NCI-H748 (cell line): ENCODE results near the gene HUNK.
"Not testable (repeated sequence)": the region's sequence is repeated elsewhere in the genome, so short reads cannot be mapped to it uniquely, and the experiment has no call there.

Experiments used
- DNase-seq: peaks from one replicate; lab custom pipeline; 2025; ENCODE audit not compliant: unreplicated experiment; lab: John Stamatoyannopoulos, UW

Gene HUNK

DNA sequence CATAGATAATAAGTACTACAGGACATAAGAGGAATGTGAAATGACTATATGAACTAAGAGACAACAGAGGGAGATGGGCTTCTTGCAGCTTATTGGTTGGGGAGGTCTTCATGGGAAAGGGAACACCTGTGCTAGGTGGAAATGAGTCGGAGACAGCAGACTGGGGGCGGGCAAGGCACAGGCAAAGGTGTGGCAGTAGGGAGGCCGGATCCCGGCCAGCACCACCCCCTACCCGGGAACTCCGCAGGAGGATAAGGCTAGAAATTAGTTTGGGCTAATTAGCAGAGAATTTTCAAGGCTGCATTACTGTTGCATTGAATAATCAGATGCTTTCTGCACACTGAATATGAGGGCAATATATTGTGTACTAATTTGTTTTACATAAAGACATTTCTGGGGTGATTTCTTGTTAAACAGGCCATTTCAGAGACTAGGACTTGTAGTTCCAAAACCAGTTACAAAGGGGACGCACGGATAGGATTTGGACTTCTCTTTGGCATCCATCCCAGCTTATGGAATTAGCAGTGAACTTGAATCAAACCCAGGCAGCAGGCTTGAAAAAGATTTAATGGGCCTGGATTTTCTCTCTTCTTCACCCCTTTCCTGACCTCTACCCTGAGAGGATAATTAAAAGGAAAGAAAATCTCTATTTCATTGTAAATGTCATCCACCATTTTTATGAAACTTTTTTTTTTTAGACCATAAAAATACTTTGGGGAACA lies 2.2 kb upstream of the HUNK start:
- no peak for DNase-seq

DNA sequence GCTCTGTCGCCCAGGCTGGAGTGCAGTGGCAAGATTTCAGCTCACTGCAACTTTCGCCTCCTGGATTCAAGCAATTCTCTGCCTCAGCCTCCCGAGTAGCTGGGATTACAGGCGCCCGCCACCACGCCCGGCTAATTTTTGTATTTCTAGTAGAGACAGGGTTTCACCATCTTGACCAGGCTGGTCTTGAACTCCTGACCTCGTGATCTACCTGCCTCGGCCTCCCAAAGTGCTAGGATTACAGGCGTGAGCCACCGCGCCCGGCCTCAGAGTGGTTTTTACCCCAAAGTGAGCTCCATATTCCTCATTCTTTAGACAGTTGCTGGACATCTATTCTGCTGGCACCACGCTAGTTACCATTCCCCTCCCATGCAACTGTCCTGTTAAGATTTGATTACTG lies 1.4 kb upstream of the HUNK start:
- DNase-seq: not testable (repeated sequence)

DNA sequence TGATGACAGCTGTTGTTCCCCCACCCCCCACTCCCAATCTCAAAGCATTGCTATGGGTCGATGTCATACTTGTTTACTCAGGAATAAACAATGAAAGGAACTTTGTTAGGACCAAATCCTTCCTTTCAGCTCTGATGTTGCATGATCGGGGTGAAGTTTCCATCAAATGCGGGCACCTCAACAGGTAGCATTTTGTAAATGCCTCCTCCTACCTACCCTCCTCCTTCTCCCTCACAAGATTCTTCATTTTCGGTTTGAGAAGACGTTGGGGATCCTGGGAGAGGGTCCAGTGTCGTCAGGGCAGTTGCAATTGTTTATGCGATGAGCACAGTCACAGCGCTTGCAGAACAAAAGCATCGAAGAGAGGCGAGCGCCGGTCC lies 758 bp upstream of the HUNK start:
- no peak for DNase-seq

DNA sequence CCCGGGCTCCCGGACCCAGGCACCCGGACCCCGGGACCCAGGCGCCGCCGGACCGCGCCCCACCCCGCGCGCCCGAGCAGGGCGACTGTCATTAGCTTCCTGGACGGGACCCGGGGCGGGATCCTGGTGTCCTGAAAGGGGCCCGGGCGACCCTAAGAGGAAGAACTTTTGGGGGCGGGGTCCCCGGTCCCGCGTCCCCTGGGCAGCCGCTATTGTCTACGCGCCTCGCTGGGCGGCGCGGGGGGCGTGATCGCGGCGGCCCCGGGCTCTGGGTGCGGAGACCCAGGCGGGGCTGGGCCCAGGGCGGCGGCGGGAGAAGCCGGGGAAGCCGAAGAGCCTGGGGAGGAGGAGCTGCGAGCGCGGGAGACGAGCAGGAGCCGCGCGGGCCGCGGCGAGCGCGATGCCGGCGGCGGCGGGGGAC lies 465 bp downstream of the HUNK start:
- DNase-seq: peak; percentile 77

DNA sequence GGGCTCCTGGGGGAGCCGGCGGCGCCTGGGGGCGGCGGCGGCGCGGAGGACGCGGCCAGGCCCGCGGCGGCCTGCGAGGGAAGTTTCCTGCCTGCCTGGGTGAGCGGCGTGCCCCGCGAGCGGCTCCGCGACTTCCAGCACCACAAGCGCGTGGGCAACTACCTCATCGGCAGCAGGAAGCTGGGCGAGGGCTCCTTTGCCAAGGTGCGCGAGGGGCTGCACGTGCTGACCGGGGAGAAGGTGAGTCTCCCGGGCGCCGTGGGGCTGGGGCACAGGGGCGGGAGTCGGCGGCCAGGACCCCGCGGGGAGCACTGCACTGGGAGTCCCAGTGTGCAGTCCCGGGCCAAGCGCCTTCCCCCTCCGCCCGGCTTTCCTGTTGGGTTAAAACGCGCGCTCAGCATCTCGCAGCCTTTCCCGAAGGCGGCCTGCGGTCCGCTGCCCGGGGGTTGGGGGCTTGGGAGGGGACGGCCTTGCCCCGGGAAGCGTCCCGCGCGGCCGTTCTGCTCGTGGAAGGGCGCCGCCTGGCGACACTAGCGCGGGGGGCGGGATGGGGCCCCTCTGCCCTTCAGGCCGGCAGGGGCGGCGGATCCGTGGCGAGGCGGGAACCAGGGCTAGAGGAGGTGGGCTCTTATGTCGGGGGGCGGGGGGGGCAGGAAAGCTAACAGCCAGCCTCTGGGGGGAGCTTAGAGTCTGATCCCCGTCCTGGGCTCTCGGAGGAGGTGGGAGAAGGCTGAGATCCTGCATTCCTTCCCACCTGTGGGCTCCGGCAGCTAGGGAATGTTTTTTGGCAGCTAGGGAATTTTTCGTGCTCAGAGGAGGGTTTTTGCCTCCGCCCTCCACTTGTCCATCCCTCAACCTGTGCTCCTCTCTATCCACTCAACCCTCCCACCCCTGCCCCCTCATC lies 1.1 kb downstream of the HUNK start:
- DNase-seq: peak; percentile 77

DNA sequence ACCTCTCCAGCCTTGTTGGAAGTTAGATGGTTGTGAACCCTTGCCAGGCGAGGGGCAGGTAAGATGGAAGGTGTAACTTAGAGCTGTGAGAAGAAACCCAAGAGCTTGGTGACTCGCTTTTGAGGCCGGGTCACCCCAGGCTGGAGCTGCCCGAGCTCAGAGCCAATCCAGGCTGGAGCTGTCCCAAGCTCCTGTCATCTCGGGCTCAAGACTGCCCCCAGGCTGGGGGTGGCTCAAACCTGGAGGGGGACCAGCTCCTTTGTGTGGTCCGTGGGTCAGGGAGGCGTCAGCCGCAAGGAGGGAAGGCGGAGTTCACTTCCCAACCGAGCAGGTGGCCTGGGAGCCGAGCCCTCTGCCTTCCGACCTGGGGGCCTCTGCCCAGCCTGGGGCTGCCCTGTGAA lies 2.0 kb downstream of the HUNK start:
- no peak for DNase-seq

DNA sequence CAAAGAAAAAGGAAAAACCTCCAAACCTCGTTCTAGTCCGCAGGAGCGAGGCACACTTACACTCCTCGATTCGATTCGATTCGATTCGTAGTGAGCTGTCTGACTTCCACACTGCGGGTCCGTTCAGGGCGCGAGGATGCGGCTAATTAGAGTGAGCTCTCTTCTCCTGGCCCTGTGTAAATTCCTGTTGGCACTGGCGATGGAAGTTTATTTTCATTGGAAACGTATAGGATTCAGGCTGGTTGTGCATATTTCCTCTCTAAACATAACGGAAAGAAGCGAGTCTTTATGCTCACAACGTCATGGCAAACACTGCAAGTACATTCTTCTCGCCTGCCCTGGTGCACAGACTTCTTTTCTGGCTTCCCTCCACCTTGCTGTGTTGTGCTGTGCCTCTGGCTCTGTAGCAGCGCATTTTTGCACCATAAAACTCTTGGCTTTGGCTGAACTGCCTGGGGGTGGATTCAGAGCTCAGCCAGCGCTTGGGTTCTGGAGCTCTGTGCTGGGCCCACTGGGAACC lies 2.7 kb downstream of the HUNK start:
- no peak for DNase-seq

DNA sequence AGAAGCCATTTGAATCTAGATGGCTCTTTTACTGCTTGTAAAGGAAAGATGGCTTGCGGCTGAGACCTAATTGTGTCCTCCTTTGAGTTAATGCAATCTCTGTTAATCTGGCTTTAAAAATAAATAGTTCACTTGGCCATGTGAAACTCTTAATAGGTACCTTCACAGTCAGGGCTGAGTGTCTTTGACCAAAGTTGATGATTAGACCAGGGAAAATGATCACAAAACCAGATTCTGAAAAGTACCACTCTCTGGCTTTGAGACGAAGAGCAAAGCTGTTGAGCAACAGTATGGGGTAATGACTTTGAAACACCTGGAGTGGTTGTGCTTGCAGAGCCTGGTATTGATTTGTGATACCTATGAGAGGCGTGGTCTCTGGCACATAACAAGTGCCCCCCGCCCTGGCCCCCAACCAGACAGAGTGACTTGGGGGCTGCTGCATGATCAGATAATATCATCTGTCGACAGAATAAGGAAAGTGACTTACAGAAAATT lies 4.7 kb downstream of the HUNK start:
- no peak for DNase-seq

DNA sequence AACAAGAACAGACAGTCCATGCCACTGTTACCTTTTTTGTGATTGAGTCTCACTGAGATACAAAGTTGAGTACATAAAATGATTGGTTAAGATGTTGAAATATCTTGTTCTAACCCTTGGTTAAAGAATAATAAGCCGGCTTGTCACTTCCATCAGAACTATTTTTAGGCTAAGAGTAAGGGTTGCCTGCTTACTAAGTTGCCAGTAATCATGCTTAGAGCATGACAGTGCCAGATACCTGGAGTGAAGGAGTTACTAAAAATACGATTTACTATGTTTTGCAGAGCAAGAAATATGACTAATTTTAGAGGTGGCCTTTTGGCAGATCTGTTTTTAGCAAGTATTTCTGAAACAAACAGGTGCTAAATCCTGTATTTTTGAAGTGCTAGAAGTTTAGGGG lies 6.0 kb downstream of the HUNK start:
- no peak for DNase-seq

DNA sequence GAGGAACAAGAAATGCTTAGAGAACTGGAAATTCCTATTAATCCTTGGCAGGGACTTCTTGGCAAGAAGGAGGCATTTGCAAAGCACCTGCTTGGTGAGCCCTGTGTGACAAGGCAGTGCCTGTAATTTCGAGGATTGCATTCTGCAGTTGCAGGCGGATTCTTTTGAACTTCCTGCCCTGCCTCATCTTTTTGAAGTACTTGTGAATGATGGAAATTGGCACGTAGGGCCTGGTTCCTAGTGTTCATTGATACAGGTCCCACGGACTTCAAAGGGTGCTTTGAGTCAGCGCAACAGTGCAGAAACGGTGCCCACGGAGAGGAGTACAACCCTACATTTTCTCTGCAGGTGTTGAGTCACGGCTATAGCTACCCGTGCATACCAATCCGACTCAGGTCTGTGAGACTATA lies 6.4 kb downstream of the HUNK start:
- DNase-seq: no peak

DNA sequence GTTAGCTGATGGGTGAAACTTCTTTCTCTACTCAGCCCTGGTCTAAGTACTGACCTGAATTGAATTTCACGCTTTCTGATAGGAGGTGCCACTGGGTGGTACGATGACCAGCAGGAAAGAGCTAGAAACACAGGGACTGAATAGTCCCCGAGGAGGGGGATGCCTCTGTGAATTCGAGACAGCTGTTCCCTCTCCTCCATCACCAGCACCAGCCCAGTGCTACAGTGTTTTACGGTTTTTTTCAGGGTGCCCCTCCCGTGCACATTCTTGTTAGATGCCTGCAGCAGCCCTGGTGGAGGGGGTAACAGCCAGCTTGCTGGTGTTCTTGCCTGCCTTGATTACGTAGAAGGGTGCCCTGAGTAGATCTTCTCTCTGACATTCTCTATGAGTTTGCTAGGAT lies 7.1 kb downstream of the HUNK start:
- no peak for DNase-seq

DNA sequence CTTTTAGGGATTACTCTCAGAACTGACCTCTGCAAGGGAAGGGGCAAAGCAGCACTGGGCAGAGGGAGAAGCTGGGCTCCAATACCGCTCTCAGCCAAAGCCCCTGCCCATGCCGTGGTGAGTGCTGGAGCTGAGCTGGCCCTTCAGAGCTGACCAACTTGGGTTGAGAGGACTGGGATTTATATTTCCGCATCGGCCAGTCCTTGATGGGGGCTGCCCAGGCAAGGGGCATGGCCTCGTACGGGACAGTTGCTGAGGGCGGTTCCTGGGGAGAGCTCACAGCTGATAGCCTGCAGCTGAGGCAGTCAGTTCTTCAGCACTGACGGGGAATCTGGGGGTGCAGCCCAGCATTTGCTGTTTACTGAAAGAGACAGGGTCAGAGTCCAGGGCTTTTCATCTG lies 8.0 kb downstream of the HUNK start:
- DNase-seq: no peak

DNA sequence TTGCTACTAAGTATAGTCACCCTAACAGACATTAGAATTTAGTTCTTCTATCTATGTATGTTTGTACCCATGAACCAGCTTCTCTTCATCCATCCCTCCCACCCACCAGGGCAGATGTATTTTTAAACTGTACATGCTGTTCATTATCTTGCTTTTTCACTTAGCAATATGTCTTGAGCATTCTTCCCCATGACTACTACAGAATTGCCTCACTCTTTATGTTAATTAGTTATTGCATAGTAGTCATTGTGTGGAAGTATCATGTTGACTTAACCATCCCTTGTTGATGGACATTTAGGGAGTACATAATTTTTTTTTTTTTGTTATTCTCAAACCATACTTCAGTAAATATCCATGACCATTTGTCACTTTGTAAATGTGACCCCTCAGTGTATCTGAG lies 9.9 kb downstream of the HUNK start:
- DNase-seq: no peak

DNA sequence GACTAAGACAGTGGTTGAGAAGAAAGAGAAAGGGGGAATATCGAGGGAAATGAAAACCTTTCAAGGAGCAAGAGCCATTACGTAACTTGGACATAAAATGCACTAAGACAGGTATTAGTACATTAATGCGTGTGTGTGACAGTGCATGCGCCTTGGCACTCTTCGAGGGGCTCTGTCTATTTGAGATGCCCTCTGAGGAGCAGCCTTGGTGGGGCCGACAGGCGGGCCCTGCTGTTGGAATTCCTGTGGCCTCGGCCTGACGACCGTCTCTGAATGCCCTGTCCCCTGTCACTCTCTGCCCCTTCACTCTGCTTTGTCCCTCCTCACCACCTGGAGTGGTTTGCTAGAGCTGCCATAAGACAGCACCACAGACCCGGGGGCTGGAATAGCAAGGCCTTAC lies 12.3 kb downstream of the HUNK start:
- no peak for DNase-seq

DNA sequence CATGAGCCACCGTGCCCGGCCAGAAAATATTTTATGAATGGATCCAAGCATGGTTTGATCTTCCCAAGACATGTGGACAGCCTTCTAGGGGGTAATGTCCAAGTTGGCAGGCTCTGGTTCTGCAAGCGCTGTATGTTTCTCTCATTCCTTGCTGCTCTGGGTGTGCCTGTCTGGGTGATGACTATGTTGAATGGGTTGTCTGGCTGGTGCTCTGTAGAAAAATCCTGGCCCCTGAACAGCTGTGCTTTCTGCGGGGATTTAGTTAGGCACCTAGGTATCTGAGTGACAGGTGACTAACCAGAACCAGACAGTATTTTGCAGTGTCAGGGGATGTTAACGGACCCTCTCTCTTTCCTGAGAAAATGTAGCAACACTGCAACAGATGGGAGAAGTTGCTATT lies 14.1 kb downstream of the HUNK start:
- DNase-seq: no peak

DNA sequence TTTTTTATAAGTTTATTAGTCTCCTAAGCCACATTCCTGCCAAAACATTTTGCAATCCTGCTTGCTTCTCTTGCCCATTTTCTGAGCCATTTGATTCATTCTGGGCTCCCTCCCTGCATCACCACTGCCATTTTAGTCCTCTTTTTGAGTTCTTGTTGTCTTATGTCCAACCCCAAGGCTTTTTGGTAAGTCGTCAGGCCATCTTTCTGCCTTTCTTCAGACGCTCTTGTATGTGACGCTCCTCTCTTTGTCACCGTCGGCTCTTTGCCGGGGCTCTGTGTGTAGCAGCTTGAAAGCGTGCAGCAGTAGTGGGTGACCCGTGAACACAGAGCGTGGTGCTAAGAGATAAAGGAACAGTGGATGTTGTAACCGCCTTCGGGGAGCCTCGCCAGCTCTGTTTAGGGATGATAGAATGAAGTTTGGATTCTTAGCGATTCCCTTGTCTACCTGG lies 14.6 kb downstream of the HUNK start:
- no peak for DNase-seq

DNA sequence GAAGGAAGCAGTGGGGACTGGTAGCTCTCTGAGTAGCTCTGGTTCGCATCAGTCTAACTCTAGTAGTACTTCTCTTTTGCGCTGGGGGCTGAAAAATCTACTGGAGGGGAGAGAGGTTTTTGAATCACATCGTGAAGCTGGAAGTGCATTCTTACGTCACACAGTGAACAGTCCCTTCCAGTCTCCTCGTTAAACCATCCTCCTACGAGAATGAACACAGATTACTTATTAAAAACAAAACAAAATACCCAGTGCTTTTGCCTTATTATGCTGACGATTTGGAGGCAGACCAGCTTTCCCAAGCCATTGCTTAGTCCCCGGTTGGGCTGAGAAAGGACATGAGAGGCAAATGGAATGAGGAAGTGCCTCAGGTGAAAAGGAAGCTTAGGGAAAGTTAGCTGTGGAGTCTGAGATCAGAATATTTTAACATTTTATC lies 16.1 kb downstream of the HUNK start:
- DNase-seq: no peak

DNA sequence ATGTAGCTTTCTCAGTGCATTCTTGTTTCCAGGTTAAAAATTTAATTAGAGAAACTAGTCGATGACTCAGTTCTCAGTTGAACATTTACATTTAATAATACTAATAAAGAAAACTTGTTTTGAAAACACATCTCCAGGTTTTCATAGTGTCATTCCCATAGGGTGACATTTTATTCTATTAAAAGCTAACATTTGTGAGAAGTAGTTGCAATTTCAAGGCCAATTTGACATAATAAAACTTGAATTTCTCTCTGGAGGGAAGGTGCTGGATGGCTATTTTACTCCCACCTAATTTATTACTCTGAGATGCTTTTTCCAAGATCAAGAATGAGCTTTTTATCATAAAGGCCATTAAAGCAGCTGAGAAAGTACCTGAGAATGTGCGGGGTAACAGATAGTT lies 16.6 kb downstream of the HUNK start:
- no peak for DNase-seq

DNA sequence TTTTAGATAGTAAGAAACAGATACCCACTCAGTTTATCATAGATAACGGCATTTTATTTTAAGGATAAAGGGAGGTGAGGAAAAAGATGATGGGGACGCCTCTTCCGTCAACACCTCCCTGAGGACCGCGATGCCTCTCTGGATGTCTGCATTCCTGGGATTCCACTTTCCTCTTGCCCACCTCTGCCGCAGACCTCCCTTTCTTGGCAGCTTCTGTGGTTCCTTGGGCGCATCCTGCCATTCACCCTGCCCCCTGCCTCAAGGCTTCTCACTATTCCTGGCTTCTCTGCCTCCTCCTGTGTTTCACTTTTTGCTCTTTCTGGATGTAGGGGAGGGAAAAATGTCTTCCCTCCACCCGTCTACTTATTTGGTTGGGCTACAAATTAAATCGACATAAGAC lies 19.9 kb downstream of the HUNK start:
- DNase-seq: no peak

DNA sequence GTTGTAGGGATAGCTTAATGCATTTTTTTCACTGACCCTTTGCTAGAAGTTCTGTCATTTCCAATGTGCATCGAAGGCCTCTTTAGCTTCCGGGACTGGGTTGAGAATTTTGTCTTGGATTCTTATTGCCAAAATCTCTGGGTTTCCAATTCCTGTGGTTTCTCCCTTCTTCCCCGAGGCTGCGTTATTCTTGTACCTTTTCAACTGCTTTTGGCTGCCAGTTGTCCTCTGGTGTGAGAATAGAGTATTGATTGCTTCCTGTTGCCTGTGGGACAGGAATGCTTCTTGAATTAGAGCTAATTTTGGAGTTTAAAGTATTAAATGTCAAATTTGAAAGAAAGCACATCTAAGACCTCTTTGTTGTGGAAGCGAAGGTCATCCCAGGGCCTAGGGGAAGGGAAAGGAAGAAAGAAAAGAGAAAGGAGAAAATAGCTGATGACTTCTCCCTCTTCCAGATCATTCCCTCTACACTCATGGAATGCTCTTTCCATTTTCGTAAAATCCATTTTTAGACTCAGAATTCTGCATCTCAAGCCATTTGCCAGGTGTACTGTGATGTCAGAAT lies 21.1 kb downstream of the HUNK start:
- no peak for DNase-seq

DNA sequence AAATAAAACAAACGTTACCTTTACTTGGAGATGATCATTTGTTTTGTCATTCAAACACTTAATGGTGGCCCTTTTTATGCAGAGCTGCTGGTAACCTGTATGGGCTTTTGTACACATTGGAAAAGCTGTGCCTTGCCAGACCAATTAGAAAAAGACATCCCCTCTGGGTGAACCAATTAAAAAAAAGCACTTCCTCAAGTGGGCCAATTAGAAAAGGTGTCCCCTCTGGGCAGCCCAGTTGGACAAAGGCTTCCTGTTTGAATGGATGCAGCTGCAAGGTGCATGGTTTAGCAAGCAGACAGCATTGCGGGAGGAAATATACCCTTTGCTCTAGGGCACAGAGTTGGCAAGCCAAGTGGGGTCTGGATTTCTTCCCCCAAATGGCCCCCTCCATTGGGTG lies 21.6 kb downstream of the HUNK start:
- peak; percentile 39 for DNase-seq
